ENCODE measurements around the gene VCX2.
"Not testable (repeated sequence)": the region's sequence is repeated elsewhere in the genome, so short reads cannot be mapped to it uniquely, and the experiment has no call there.

The VCX2 gene

GRCh38 chrX:8179656-8180055 lies 8.6 kb upstream of the VCX2 start:
- H3K9me3 ChIP-seq (ENCODE audit: insufficient read depth, low read length, severe bottlenecking) = no peaks in the 10 kb centered on the region
- DNase-seq (no peak), ATAC-seq (ENCODE audit: insufficient read depth, low read depth) (no peak)
- H3K4me3 ChIP-seq (ENCODE audit: low read depth in 1 of 2, low read length in 2 of 2) = no peak overlapping the region
- TF ChIP-seq EZH2 (IDR thresholded peaks at IDR 0.05; ENCODE audit: borderline replicate concordance, low read depth, low read length, severe bottlenecking) (no peak), CTCF (IDR thresholded peaks at IDR 0.05; ENCODE audit: borderline replicate concordance, extremely low read depth, low read length, poor library complexity, severe bottlenecking) (no peak)
- no peaks in the 10 kb centered on the region for H3K27me3 ChIP-seq (ENCODE audit: insufficient read depth, low read length, poor library complexity)
- no peaks in the 10 kb centered on the region for H3K79me2 ChIP-seq (ENCODE audit: insufficient read depth, low read length)
- H2AFZ ChIP-seq (ENCODE audit: low read depth, low read length) = no peak overlapping the region
- H3K4me2 ChIP-seq (ENCODE audit: insufficient read depth, low read length) = no peak overlapping the region
- no peak overlapping the region for H3K9ac ChIP-seq (ENCODE audit: low read depth, low read length)
- no peak overlapping the region for H3K27ac ChIP-seq (ENCODE audit: low read length)
- no peaks in the 10 kb centered on the region for H3K36me3 ChIP-seq (ENCODE audit: insufficient read depth, low read length)
- H3K4me1 ChIP-seq (ENCODE audit: insufficient read depth, low read length) = no peaks in the 10 kb centered on the region
- H4K20me1 ChIP-seq (ENCODE audit: insufficient read depth, low read length) = no peaks in the 10 kb centered on the region

GRCh38 chrX:8154011-8154410 lies 17.1 kb downstream of the VCX2 start:
- H3K79me2 ChIP-seq (ENCODE audit: insufficient read depth, low read length); H3K9ac ChIP-seq (ENCODE audit: low read depth, low read length); H3K9me3 ChIP-seq (ENCODE audit: insufficient read depth, low read length, severe bottlenecking); H3K36me3 ChIP-seq (ENCODE audit: insufficient read depth, low read length); H2AFZ ChIP-seq (ENCODE audit: low read depth, low read length); ATAC-seq (ENCODE audit: insufficient read depth, low read depth); H3K27me3 ChIP-seq (ENCODE audit: insufficient read depth, low read length, poor library complexity); H3K27ac ChIP-seq (ENCODE audit: low read length); H3K4me3 ChIP-seq (ENCODE audit: low read depth in 1 of 2, low read length in 2 of 2); H3K4me1 ChIP-seq (ENCODE audit: insufficient read depth, low read length); DNase-seq; H4K20me1 ChIP-seq (ENCODE audit: insufficient read depth, low read length); H3K4me2 ChIP-seq (ENCODE audit: insufficient read depth, low read length): not testable (repeated sequence)

GRCh38 chrX:8147226-8147625 lies 23.8 kb downstream of the VCX2 start:
- TF ChIP-seq CTCF (IDR thresholded peaks at IDR 0.05; ENCODE audit: borderline replicate concordance, extremely low read depth, low read length, poor library complexity, severe bottlenecking) (no peak), EZH2 (IDR thresholded peaks at IDR 0.05; ENCODE audit: borderline replicate concordance, low read depth, low read length, severe bottlenecking) (no peak)
- DNase-seq (no peak), ATAC-seq (ENCODE audit: insufficient read depth, low read depth) (no peak)

GRCh38 chrX:8144925-8145324 lies 26.1 kb downstream of the VCX2 start:
- Histone ChIP-seq H3K4me1 (ENCODE audit: insufficient read depth, low read length) (no peaks in the 10 kb centered on the region), H2AFZ (ENCODE audit: low read depth, low read length) (no peak overlapping the region), H3K9ac (ENCODE audit: low read depth, low read length) (no peak overlapping the region), H3K79me2 (ENCODE audit: insufficient read depth, low read length) (no peaks in the 10 kb centered on the region), H3K4me2 (ENCODE audit: insufficient read depth, low read length) (no peak overlapping the region), H3K9me3 (ENCODE audit: insufficient read depth, low read length, severe bottlenecking) (no peaks in the 10 kb centered on the region), H3K27ac (ENCODE audit: low read length) (no peak overlapping the region), H3K36me3 (ENCODE audit: insufficient read depth, low read length) (no peaks in the 10 kb centered on the region), H3K4me3 (ENCODE audit: low read depth in 1 of 2, low read length in 2 of 2) (no peak overlapping the region), H4K20me1 (ENCODE audit: insufficient read depth, low read length) (no peaks in the 10 kb centered on the region), H3K27me3 (ENCODE audit: insufficient read depth, low read length, poor library complexity) (no peaks in the 10 kb centered on the region)
- DNase-seq (no peak), ATAC-seq (ENCODE audit: insufficient read depth, low read depth) (no peak)
- TF ChIP-seq CTCF (IDR thresholded peaks at IDR 0.05; ENCODE audit: borderline replicate concordance, extremely low read depth, low read length, poor library complexity, severe bottlenecking) (no peak), EZH2 (IDR thresholded peaks at IDR 0.05; ENCODE audit: borderline replicate concordance, low read depth, low read length, severe bottlenecking) (no peak)

More at GRCh38 chrX:8147226-8147625, 23.8 kb downstream of the VCX2 start:
- no peaks in the 10 kb centered on the region for H3K9me3 ChIP-seq (ENCODE audit: insufficient read depth, low read length, severe bottlenecking)
- no peak overlapping the region for H3K27ac ChIP-seq (ENCODE audit: low read length)
- H3K4me3 ChIP-seq (ENCODE audit: low read depth in 1 of 2, low read length in 2 of 2) = no peak overlapping the region
- no peaks in the 10 kb centered on the region for H4K20me1 ChIP-seq (ENCODE audit: insufficient read depth, low read length)
- H2AFZ ChIP-seq (ENCODE audit: low read depth, low read length) = no peak overlapping the region
- no peak overlapping the region for H3K9ac ChIP-seq (ENCODE audit: low read depth, low read length)
- H3K4me2 ChIP-seq (ENCODE audit: insufficient read depth, low read length) = no peak overlapping the region
- H3K27me3 ChIP-seq (ENCODE audit: insufficient read depth, low read length, poor library complexity) = no peaks in the 10 kb centered on the region
- no peaks in the 10 kb centered on the region for H3K36me3 ChIP-seq (ENCODE audit: insufficient read depth, low read length)
- H3K4me1 ChIP-seq (ENCODE audit: insufficient read depth, low read length) = no peaks in the 10 kb centered on the region
- H3K79me2 ChIP-seq (ENCODE audit: insufficient read depth, low read length) = no peaks in the 10 kb centered on the region

Data from DND-41 (cell line).